ENCODE data around the gene DPYSL4. TPM values are rescaled to one million over a fixed set of nuclear protein-coding genes. Genes with fewer than 3 reads are reported as not detected.

DPYSL4 gene
- total RNA-seq, 1 donor from 2014 or later = 24.0 TPM

DNA sequence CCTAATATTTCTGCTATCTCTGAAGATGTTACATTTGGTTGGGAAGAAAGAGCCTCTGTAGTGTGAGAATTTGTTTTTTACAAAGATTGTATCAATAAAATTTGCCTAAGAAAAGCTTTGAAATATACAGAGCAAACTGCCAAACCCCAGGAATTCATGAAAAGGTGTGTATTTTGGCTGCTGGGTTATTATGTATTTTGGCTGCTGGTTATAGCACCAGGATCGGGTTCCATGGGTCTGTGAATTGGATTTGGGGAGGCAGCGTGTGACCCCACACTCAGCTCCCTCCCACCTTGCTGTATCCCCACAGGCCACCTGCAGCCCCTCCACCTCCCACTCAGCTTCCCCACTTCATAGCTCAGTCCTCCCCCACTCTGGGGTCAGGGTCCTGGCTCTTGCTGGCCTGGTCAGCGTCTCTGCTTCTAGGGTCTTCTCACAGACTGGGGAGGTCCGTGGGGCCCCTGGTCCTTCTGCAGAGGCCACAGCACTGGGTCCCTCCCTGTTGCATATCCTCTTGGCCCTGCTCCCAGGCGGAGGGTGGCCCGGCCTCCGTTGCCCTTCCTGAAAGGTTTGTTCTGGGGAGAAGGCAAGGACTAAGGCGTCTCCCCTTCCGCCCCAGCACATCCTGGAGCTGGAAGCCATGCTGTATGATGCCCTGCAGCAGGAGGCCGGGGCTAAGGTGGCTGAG lies 24.0 kb upstream of the DPYSL4 start:
- intact Hi-C loops (cut with micrococcal nuclease) = loop anchor here (1.0 to 2.0 kb wide), 5 partner anchors 23 to 375 kb away; partner anchors contain the start of gene INPP5A

- intact Hi-C loops (cut with micrococcal nuclease) = loop anchor here (1.0 to 2.0 kb wide), 2 partner anchors 145 to 167 kb away; no protein-coding TSS in a partner anchor
These were observed 23.4 kb upstream of the DPYSL4 start for GRCh38 chr10:132163278-132163765.

DNA sequence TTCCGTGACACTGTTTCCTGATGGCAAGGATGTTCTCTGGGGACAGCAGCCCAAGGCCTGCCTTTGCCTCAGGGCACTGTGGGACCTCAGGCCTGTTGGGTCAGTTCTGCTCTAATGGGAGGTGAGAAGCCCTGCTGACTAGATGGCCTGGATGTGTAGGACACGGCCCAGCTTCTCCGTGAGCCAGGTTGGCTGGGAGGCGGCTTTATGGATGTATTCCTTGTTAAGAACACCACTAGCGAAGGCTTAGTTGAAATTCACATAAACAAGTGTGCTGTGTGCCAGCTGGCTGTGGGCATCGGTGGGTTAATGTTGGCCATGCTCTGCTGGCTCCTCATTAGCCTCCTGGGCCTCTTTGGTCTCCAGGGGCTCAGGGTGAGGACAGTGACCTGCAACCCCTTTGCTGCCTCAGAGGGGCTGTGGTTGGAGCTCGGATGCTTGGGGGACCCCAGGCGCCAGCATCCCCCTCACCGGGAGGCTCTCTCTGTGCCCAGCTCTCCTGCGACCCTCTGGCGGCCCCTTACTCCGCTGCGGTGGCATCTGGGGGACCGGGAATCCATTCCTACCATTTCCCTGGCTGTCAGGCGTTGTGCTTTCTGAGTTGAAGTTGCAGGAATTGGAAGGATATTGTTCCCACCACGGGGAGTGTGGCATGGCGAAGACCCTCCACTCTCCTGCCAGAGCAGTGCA lies 22.8 kb upstream of the DPYSL4 start:
- intact Hi-C loops (cut with micrococcal nuclease) = loop anchor here (1.0 to 2.0 kb wide), 2 partner anchors 144 to 167 kb away; no protein-coding TSS in a partner anchor

DNA sequence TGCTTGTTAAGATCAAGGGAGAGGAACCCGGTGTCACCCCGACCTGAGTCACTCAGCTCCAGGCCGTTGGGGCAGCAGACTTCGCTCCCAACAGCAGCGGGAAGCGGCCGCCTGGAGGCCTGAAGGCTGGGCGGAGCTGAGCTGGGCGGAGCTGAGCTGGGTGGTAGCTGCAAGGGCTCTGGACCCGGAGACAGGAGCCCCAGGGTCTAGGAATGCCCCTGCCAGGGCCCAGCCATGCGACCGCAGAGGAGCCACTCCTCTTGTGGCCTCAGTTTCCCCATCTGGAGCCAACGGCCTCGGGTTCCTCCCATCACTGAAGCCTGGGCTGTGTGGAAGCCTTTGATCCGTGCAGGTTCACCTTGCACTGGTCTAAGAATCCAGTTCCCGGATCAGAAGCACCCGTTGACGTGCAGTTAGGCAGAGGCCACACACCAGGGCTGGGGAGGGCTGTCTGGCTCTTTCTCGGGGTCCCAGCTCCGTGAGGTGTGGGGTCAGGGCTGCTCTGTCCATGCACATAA lies 21.9 kb upstream of the DPYSL4 start:
- intact Hi-C loops (cut with micrococcal nuclease) = no loop called here

- intact Hi-C loops (cut with micrococcal nuclease) = no loop called here
These were observed 21.2 kb upstream of the DPYSL4 start for GRCh38 chr10:132165416-132165980.

GRCh38 chr10:132166216-132166950 lies 20.4 kb upstream of the DPYSL4 start:
- intact Hi-C loops (cut with micrococcal nuclease) = no loop called here

DNA sequence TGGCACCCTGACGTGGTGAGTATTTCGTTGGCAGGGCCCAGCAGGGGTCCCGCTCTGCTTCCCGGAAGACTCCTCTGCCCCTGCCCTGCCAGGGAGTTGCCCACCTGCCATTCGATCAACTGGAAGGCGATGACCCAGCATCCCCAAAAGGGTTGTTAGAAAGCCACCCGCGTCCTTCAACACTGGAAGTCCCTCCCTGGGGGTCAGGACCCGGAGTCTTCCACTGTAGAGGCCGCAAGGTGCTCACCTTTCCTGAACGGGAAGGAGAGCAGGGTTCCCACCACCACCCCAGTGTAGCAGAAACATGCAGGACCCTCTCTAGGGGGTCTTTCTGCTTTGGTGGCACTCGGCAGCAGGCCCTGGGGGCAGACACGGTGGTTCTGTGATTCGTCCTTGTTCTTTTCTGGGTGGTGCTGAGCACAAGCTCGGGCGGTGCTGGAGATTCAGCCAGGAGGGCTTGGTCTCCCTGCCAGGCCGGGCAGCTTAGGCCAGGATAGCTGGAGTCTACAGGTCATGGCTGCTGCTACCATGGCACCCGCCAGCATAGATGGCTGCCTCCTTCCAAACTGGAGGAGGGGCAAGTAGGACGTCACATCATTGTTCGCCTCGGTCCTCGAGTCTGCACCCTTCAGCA lies 19.6 kb upstream of the DPYSL4 start:
- intact Hi-C loops (cut with micrococcal nuclease) = no loop called here

GRCh38 chr10:132167976-132168375 lies 18.8 kb upstream of the DPYSL4 start:
- intact Hi-C loops (cut with micrococcal nuclease) = no loop called here

GRCh38 chr10:132168571-132169030 lies 18.1 kb upstream of the DPYSL4 start:
- intact Hi-C loops (cut with micrococcal nuclease) = no loop called here

GRCh38 chr10:132169031-132169765 lies 17.6 kb upstream of the DPYSL4 start:
- intact Hi-C loops (cut with micrococcal nuclease) = no loop called here

DNA sequence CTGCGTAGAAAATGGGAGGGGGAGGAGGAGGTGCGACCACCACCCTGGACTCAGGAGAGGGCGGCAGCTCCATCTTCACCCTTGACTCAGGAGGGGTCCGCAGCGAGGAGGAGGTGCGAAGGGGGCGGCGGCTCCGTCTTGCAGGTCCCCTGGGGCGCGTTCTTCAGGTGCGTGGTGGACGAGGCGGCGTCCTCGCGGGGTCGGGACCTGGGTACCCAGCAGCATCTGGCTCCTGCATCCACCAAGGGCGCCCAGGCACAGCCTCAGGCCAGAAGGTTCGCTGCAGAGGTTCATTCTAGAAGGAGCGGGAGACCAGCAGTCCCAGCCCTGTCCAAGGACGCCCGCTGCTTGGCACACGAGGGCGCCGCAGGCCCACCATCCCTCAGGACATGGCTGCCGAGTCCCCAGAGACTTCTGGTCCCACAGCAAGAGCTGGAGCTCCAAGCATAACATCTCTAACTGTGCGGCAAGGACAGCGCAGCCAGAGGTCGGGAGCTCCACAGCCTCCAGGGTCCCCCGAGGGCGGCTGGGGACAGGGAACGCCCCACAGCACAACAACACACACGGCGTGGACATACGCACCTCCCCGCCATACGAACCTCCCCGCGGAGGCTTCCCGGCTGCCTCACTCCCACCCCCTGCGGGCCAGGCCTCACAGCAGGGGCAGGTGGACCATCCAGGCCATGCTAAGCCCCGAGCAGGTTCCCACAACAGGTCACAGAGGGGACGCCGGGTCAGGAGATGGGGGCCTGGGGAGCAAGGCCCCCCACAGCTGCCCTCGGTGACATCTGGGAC lies 16.8 kb upstream of the DPYSL4 start:
- intact Hi-C loops (cut with micrococcal nuclease) = no loop called here

- intact Hi-C loops (cut with micrococcal nuclease) = no loop called here
These were observed 16.0 kb upstream of the DPYSL4 start for GRCh38 chr10:132170561-132171361.

DNA sequence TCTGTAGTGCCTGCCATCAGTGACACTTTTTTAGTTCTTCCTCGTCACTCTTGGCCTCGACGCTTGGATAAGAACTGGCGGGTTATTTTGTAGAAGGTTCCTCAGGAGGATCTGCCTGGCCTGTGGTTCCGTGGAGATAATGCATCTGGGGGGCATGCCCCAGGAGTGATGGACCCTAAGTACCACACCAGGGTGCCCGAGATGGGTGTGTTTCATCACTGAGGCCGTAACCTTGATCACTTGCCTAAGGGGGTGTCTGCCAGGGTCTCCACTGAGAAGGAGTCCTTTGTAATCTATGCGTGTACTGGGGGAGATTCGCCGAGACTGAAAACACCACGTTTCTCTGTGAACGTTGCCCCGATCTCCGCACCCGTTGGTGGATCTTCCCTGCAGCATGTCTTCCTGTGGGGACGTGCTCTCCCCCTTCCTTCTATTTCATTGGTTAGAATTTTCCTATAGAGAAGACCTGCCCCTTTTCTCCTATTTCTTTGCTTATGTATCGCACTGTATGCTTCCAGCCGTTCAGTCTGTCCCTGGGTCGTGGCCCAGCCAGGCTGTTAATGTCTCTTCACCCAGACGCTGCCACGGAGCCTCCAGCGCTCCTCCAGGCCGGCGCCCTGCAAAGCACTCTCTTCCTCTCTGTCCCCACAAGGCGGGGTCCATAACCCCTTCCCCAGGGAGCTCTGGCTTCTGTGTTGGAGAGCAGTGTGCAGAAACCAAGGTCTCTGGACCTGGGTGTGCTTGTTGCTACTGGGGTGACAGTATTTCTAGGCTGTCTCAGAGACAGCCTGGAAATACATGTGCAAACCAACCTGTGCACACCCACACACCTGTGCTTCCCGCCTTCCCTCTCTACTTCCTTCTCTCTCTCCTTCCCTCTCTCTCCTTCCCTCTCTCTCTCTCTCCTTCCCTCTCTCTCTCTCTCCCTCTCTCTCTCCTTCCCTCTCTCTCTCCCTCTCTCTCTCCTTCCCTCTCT lies 14.4 kb upstream of the DPYSL4 start:
- intact Hi-C loops (cut with micrococcal nuclease) = no loop called here

- intact Hi-C loops (cut with micrococcal nuclease) = no loop called here
These were observed 13.6 kb upstream of the DPYSL4 start for GRCh38 chr10:132173185-132173584.

GRCh38 chr10:132174237-132174636 lies 12.5 kb upstream of the DPYSL4 start:
- intact Hi-C loops (cut with micrococcal nuclease) = no loop called here

DNA sequence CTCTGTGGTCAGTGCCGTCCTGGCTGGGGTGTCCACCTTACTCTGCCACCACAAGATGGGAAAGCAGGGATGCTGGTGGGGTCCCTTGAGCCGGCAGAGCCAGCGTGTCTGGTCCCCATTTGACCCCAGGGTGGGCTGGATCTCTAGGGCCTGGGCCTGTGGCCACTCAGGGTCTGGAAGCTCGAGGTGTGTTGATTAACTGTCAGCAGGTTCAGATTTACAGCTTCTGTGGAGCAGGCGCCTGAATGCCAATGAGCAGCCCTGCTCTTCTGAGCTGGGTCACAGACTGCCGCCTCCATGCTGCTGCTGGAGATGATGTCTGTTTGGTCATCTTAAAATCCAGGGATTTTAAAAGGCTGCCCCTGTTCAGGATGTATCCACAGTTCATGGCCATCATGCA lies 11.3 kb upstream of the DPYSL4 start:
- intact Hi-C loops (cut with micrococcal nuclease) = no loop called here

GRCh38 chr10:132175907-132176581 lies 10.7 kb upstream of the DPYSL4 start:
- intact Hi-C loops (cut with micrococcal nuclease) = no loop called here
